GM19328 (cell line): ENCODE results near the gene SUPT5H.
A peak's percentile ranks its signal among the peaks of the same experiment; 100 is the strongest.

ENCODE experiments used
- ATAC-seq: cut with Tn5 transposase; IDR thresholded peaks from one replicate; pipeline ENCODE4 v1.9.1; 2021; ENCODE audit warnings: mild to moderate bottlenecking, moderate library complexity; ENCODE audit not compliant: unreplicated experiment

The SUPT5H gene

GRCh38 chr19:39409208-39410016 lies 36.0 kb upstream of the SUPT5H start:
- no peak for ATAC-seq

- no peak for ATAC-seq
These were observed 35.2 kb upstream of the SUPT5H start for GRCh38 chr19:39410017-39410830.

- no peak for ATAC-seq
These were observed 34.6 kb upstream of the SUPT5H start for GRCh38 chr19:39410831-39411080.

GRCh38 chr19:39411081-39411831 lies 34.1 kb upstream of the SUPT5H start:
- no peak for ATAC-seq

GRCh38 chr19:39411832-39412099 lies 33.6 kb upstream of the SUPT5H start:
- peak; percentile 17 for ATAC-seq

GRCh38 chr19:39412100-39412866 lies 33.1 kb upstream of the SUPT5H start, which contains the start of gene PLEKHG2:
PLEKHG2 (plus strand) TSS chr19:39412669; CDS start chr19:39414087, 1,418 bp downstream.
- peak; percentile 47 for ATAC-seq

GRCh38 chr19:39412867-39413271 lies 32.5 kb upstream of the SUPT5H start:
- no peak for ATAC-seq

GRCh38 chr19:39413272-39413910 lies 32.0 kb upstream of the SUPT5H start:
- ATAC-seq: no peak

GRCh38 chr19:39413911-39414608 lies 31.3 kb upstream of the SUPT5H start:
- ATAC-seq: no peak

- ATAC-seq: no peak
These were observed 30.0 kb upstream of the SUPT5H start for GRCh38 chr19:39415111-39416046.

GRCh38 chr19:39416152-39417120 lies 28.9 kb upstream of the SUPT5H start:
- ATAC-seq: no peak

GRCh38 chr19:39417463-39418181 lies 27.8 kb upstream of the SUPT5H start:
- ATAC-seq: no peak

- no peak for ATAC-seq
These were observed 26.4 kb upstream of the SUPT5H start for GRCh38 chr19:39419003-39419402.

GRCh38 chr19:39420769-39421168 lies 24.6 kb upstream of the SUPT5H start:
- ATAC-seq: no peak

GRCh38 chr19:39422020-39422419 lies 23.4 kb upstream of the SUPT5H start:
- no peak for ATAC-seq

GRCh38 chr19:39423258-39424086 lies 21.9 kb upstream of the SUPT5H start:
- ATAC-seq: no peak
